Measurements from ENCODE around the gene RAB43. TPM values are rescaled to one million over a fixed set of nuclear protein-coding genes. Genes with fewer than 3 reads are reported as not detected.
"Not testable (repeated sequence)": the region's sequence is repeated elsewhere in the genome, so short reads cannot be mapped to it uniquely, and the experiment has no call there.

The RAB43 gene
- total RNA-seq, 4 donors from 2014 or later = 4.8 to 13.2 (median 8.6) TPM

- Histone ChIP-seq H3K36me3 (no peaks in the 10 kb centered on the region), H3K27ac (no peak overlapping the region), H3K4me3 (no peak overlapping the region), H3K27me3 (no peaks in the 10 kb centered on the region), H3K4me1 (no peaks in the 10 kb centered on the region), H3K9me3 (no peaks in the 10 kb centered on the region)
- TF ChIP-seq CTCF (IDR thresholded peaks at IDR 0.05) = no peak
- TF ChIP-seq POLR2A (IDR thresholded peaks at IDR 0.05) = no peak
- no peak for TF ChIP-seq EP300 (IDR thresholded peaks at IDR 0.05)
- WGBS, 2 donors = 81 to 85% methylated on average over 8 of the region's 8 CpGs
- no peak for DNase-seq (ENCODE audit: low spot score in 2 of 2)
Measured at GRCh38 chr3:129078510-129078909, 43.1 kb downstream of the RAB43 start.

DNA sequence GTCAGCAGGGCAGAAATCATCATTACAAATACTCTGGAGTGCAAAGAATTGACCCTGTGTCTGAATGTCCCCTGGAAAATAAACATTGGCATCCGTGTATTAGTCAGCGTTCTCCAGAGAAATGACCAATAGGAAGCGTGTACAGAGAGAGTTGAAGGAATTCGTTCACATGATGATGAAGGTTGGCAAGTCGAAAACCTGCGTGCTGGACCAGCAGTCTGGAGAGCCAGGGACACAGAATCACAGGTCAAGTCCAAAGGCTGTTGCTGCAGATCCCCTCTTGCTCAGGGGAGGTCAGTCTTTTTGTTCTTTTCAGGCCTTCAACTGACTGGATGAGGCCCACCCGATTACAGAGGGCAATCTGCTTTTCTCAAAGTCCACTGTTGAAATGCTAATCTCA is 44.4 kb downstream of the RAB43 start:
- H3K4me1 ChIP-seq = no peaks in the 10 kb centered on the region
- no peak overlapping the region for H3K27ac ChIP-seq
- no peaks in the 10 kb centered on the region for H3K27me3 ChIP-seq
- no peaks in the 10 kb centered on the region for H3K9me3 ChIP-seq
- WGBS, 2 donors = 69 to 75% methylated on average over 7 of the region's 7 CpGs
- no peak for DNase-seq (ENCODE audit: low spot score in 2 of 2)
- no peak overlapping the region for H3K4me3 ChIP-seq
- TF ChIP-seq CTCF (IDR thresholded peaks at IDR 0.05) (no peak), POLR2A (IDR thresholded peaks at IDR 0.05) (no peak), EP300 (IDR thresholded peaks at IDR 0.05) (no peak)
- H3K36me3 ChIP-seq = no peaks in the 10 kb centered on the region

DNA sequence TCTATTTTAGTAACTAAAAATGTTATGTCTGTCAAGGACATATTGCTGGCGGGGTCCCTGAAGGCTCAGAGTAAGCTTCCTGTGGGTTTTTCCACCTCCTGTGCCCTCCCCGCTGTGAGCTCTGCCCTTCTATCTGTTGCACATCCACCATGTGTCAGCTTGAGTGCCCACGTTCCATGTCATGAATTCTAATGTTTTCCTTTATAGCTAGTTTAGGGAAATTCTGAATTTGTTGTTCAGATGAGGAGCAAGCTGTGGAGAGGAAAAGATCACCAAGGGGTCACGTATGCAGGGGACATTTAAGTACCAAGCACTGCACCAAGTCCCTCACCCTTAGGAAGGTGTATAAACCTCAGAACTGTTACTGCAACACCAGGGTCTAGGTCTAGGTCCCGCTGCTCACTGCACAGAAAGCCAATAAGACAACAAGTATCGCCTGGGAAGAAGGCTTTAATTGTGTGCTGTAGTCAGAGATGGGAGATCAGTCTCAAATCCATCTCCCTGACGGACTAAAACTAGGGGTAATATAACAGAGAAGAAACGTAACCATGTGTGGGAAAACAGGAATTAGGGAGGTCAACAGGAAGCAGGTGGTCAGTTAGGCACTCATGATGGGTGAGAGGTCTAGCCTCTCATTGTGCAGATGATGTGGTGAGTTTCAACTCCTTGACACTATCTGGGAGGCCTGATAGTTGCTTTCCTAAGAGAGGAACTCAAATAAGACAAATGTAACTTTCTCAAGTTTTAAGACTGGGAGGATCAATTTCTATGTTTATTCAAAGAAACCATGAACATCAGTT is 51.3 kb downstream of the RAB43 start:
- H3K27me3 ChIP-seq = no peaks in the 10 kb centered on the region
- H3K36me3 ChIP-seq = no peaks in the 10 kb centered on the region
- WGBS, 2 donors = 78 to 86% methylated on average over 8 of the region's 8 CpGs
- TF ChIP-seq POLR2A (IDR thresholded peaks at IDR 0.05) = no peak
- TF ChIP-seq EP300 (IDR thresholded peaks at IDR 0.05) = no peak
- TF ChIP-seq CTCF (IDR thresholded peaks at IDR 0.05) = no peak
- DNase-seq (ENCODE audit: low spot score in 2 of 2) = no peak
- peaks cover 0 to 11% (median 4%) of the 10 kb centered on the region in 4 donors for H3K4me1 ChIP-seq
- H3K27ac ChIP-seq = no peak overlapping the region
- H3K9me3 ChIP-seq = no peaks in the 10 kb centered on the region
- H3K4me3 ChIP-seq = no peak overlapping the region

DNA sequence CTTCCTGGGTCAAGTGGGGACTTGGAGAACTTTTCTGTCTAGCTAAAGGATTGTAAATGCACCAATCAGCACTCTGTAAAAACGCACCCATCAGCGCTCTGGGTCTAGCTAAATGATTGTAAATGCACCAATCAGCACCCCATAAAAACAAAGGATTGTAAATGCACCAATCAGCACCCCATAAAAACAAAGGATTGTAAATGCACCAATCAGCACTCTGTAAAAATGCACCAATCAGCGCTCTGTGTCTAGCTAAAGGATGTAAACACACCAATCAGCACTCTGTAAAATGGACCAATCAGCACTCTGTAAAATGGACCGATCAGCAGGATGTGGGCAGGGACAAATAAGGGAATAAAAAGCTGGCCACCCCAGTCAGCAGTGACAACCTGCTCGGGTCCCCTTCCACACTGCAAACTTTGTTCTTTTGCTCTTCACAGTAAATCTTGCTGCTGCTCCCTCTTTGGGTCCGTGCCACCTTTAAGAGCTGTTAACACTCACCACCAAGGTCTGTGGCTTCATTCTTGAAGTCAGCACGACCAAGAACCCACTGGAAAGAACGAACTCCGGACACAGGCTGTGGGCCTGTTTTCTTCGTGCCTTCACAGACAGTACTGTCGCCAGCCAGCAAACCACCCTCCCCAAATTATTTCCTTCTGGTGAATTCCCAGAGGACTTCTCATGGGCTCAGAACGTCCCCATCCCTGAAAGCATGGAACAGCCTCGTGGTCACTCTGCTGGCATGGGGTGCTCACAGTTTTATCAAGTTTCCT is 52.1 kb downstream of the RAB43 start:
- WGBS, 2 donors = 85 to 91% methylated on average over 13 of the region's 13 CpGs
- not testable (repeated sequence) for H3K27me3 ChIP-seq; H3K36me3 ChIP-seq; H3K9me3 ChIP-seq; H3K4me3 ChIP-seq; H3K27ac ChIP-seq; DNase-seq (ENCODE audit: low spot score in 2 of 2)
- H3K4me1 ChIP-seq = peaks cover 0 to 11% (median 4%) of the 10 kb centered on the region in 4 donors

DNA sequence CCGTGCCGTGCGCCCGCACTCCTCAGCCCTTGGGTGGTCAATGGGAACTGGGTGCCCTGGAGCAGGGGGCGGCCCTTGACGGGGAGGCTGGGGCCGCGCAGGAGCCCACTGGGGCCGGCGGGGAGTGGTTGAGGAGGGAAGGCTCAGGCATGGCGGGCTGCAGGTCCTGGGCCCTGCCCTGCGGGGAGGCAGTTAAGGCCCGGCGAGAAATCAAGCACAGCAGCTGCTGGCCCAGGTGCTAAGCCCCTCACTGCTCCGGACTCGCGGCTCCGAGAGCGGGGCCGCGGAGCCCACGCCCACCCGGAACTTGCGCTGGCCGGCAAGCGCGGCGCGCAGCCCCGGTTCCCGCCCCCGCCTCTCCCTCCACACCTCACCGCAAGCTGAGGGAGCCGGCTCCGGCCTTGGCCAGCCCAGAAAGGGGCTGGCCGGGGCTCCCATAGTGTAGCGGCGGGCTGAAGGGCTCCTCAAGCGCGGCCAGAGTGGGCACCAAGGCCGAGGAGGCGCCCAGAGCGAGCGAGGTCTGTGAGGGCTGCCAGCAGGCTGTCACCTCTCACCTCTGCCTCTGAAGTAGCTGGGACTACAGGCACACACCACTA is 53.2 kb downstream of the RAB43 start:
- H3K4me3 ChIP-seq = peak overlapping the region in 3 of 4 donors; percentile 28 to 46 (median 31)
- TF ChIP-seq EP300 (IDR thresholded peaks at IDR 0.05) (no peak), POLR2A (IDR thresholded peaks at IDR 0.05) (no peak), CTCF (IDR thresholded peaks at IDR 0.05) (no peak)
- WGBS, 2 donors = 9 to 21% methylated on average over 33 to 36 of the region's 44 CpGs
- DNase-seq (ENCODE audit: low spot score in 2 of 2) = no peak
- no peak overlapping the region for H3K27ac ChIP-seq
- H3K4me1 ChIP-seq = peaks cover 0 to 11% (median 4%) of the 10 kb centered on the region in 4 donors
- no peaks in the 10 kb centered on the region for H3K9me3 ChIP-seq
- no peaks in the 10 kb centered on the region for H3K27me3 ChIP-seq
- no peaks in the 10 kb centered on the region for H3K36me3 ChIP-seq

GRCh38 chr3:129067719-129068118 is 53.9 kb downstream of the RAB43 start:
- H3K4me1 ChIP-seq = peaks cover 0 to 11% (median 4%) of the 10 kb centered on the region in 4 donors
- not testable (repeated sequence) for H3K9me3 ChIP-seq; H3K27me3 ChIP-seq; H3K27ac ChIP-seq; H3K4me3 ChIP-seq; H3K36me3 ChIP-seq; DNase-seq (ENCODE audit: low spot score in 2 of 2)
- WGBS, 2 donors = 86 to 96% methylated on average over 7 of the region's 7 CpGs
